CD4-positive, alpha-beta T cell (primary cell): ENCODE measurements around the gene ERCC2. TPM values are rescaled to one million over a fixed set of nuclear protein-coding genes. Genes with fewer than 3 reads are reported as not detected.
A peak's percentile ranks its signal among the peaks of the same experiment; 100 is the strongest.

Experiments
- ATAC-seq: fragments of 200-7000 bp; cut with Tn5 transposase; one replicate; pipeline ENCODE4 v1.10.0; 2022; ENCODE audit warnings: mild to moderate bottlenecking; ENCODE audit not compliant: poor library complexity
- CTCF ChIA-PET: fragments of 350-600 bp; sonication (Branson Sonifier 250); formaldehyde crosslinking; loops from one replicate; lab custom pipeline; 2021; ENCODE audit warnings: antibody characterized with exemption, inconsistent platforms; lab: Charles Lee
- POLR2A ChIA-PET: fragments of 350-600 bp; sonication (Branson Sonifier 250); formaldehyde crosslinking; loops from one replicate; lab custom pipeline; 2021; ENCODE audit warnings: antibody characterized with exemption, inconsistent platforms; lab: Charles Lee
- DNase-seq, 14 experiments: peaks; one replicate each; pipeline ENCODE4 v3.0.0-alpha.2; 2013 to 2020; ENCODE audit warnings: mixed read lengths in 2 of 14
- H3K27ac ChIP-seq, 2 donors: one replicate each; pipeline versions ENCODE4 v1.5.1 to v1.7.0; 2013; ENCODE audit warnings: low read length in 2 of 2, low read depth in 1 of 2, mild to moderate bottlenecking in 1 of 2
- H3K27me3 ChIP-seq, 2 experiments: 1 replicate in 1 of 2; 2 replicates in 1 of 2; pipeline versions ENCODE4 v1.6.1 to v1.7.0; 2013; ENCODE audit warnings: low read length in 2 of 2, control low read depth in 1 of 2, mild to moderate bottlenecking in 1 of 2, moderate library complexity in 1 of 2; ENCODE audit not compliant: insufficient read depth in 2 of 2, control insufficient read depth in 1 of 2
- H3K36me3 ChIP-seq: one replicate; pipeline ENCODE4 v1.6.1; 2013; ENCODE audit warnings: low read length, control low read depth; ENCODE audit not compliant: insufficient read depth
- H3K4me1 ChIP-seq: one replicate; pipeline ENCODE4 v1.6.1; 2013; ENCODE audit warnings: low read length, control low read depth; ENCODE audit not compliant: insufficient read depth
- H3K4me3 ChIP-seq: one replicate; pipeline ENCODE4 v1.5.1; 2013; ENCODE audit warnings: mild to moderate bottlenecking, low read length, moderate library complexity
- H3K9me3 ChIP-seq, 2 experiments: 1 replicate in 1 of 2; 2 replicates in 1 of 2; pipeline versions ENCODE4 v1.6.1 to v1.7.0; 2013; ENCODE audit warnings: low read length in 2 of 2, mild to moderate bottlenecking in 2 of 2, control low read depth in 1 of 2, moderate library complexity in 1 of 2; ENCODE audit not compliant: control insufficient read depth in 1 of 2, insufficient read depth in 1 of 2
- H3K27ac Mint-ChIP-seq: one replicate; pipeline ENCODE4 v1.8.0; 2020; ENCODE audit warnings: mixed read lengths
- H3K27me3 Mint-ChIP-seq: one replicate; pipeline ENCODE4 v1.8.0; 2021; ENCODE audit warnings: mixed read lengths
- H3K36me3 Mint-ChIP-seq: one replicate; pipeline ENCODE4 v1.8.0; 2021; ENCODE audit warnings: low read depth, mixed read lengths
- H3K4me1 Mint-ChIP-seq: one replicate; pipeline ENCODE4 v1.8.0; 2021; ENCODE audit warnings: low read depth, mixed read lengths
- H3K4me3 Mint-ChIP-seq: one replicate; pipeline ENCODE4 v1.8.0; 2020; ENCODE audit warnings: mild to moderate bottlenecking, mixed read lengths
- H3K9me3 Mint-ChIP-seq: one replicate; pipeline ENCODE4 v1.8.0; 2020; ENCODE audit warnings: mixed read lengths
- CTCF ChIP-seq: fragments of 200-600 bp; IDR thresholded peaks from one replicate; pipeline ENCODE4 v1.8.0; 2022; ENCODE audit warnings: antibody characterized with exemption, mild to moderate bottlenecking
- intact Hi-C, 2 experiments: fragments of 100-400 bp; cut with DNase I in 1 of 2; cut with micrococcal nuclease in 1 of 2; formaldehyde crosslinking; loops; one replicate each; pipeline versions ENCODE4 v1.15.1 to v1.9.0; 2023 to 2025; cut with DNase I, micrococcal nuclease
- total RNA-seq, 174 experiments: library from RNA in 2 of 174; stranded (reverse) in 2 of 174; gene quantifications; one replicate each; pipeline ENCODE4 v1.2.3 and lab custom pipeline; 2021 to 2026

Gene ERCC2
- total RNA-seq, 2 experiments from 2014 or later: 8.7 to 9.6 TPM

DNA sequence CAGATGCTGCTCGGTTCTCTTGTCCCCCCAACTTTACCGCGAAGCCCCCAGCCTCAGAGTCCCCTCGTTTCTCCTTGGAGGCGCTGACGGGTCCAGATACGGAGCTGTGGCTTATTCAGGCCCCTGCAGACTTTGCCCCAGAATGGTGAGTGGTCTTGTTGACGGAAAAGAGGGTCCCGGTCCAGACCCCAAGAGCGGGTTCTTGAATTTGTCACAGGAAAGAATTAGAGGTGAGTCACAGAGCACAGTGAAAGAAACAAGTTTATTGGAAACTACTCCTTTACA, 36.7 kb upstream of the ERCC2 start:
- intact Hi-C loops: loop anchor here (2.0 to 10.0 kb wide), 4 partner anchors 18 to 458 kb away; partner anchors contain the start of genes ERCC2 (in 2 of the 2), FOXA3 (in 1 of the 2), MARK4 (in 1 of the 2) and SYMPK (in 1 of the 2)
- Mint-ChIP-seq H3K36me3 (peaks cover 12% of the 10 kb centered on the region), H3K4me1 (peaks cover 40% of the 10 kb centered on the region), H3K27ac (no peak overlapping the region), H3K27me3 (peaks cover 37% of the 10 kb centered on the region), H3K9me3 (no peaks in the 10 kb centered on the region), H3K4me3 (peak overlapping the region; percentile 97)
- peaks cover 0 to 6% of the 10 kb centered on the region in 2 experiments for H3K9me3 ChIP-seq
- ChIA-PET CTCF (interaction anchor here (1.2 to 1.5 kb wide), 2 partner anchors 33 to 72 kb away, joined by 3 to 8 read pairs; no protein-coding TSS in a partner anchor), POLR2A (interaction anchor here (1.5 kb wide), 1 partner anchor 72 kb away, joined by 6 read pairs; no protein-coding TSS in a partner anchor)
- DNase-seq (no peak), ATAC-seq (no peak)
- TF ChIP-seq CTCF: no peak
- H3K4me3 ChIP-seq: peak overlapping the region; percentile 67
- H3K36me3 ChIP-seq: no peaks in the 10 kb centered on the region
- peaks cover 45% of the 10 kb centered on the region for H3K4me1 ChIP-seq
- peaks cover 27% of the 10 kb centered on the region in 2 experiments for H3K27me3 ChIP-seq
- H3K27ac ChIP-seq: no peak overlapping the region

GRCh38 chr19:45406226-45407090, 36.1 kb upstream of the ERCC2 start, which contains the start of gene POLR1G:
POLR1G (plus strand) TSS chr19:45406644; CDS start chr19:45406697, 53 bp downstream.
- CTCF ChIA-PET: interaction anchor here (1.0 to 1.5 kb wide), 3 partner anchors 33 to 79 kb away, joined by 3 to 8 read pairs (median 4); no protein-coding TSS in a partner anchor
- H3K4me3 Mint-ChIP-seq: peak within 1 kb of the TSS; percentile 97
- H3K27me3 Mint-ChIP-seq: peaks cover 42% of the 10 kb centered on the region
- H3K9me3 Mint-ChIP-seq: no peaks in the 10 kb centered on the region
- peak within 1 kb of the TSS; percentile 79 for H3K27ac Mint-ChIP-seq
- ATAC-seq: peak; percentile 76
- H3K4me1 Mint-ChIP-seq: peaks cover 40% of the 10 kb centered on the region
- peaks cover 45% of the 10 kb centered on the region for H3K4me1 ChIP-seq
- peak within 1 kb of the TSS; percentile 67 for H3K4me3 ChIP-seq
- DNase-seq: peak; percentile 59 to 87 (median 70)
- H3K27ac ChIP-seq: peak within 1 kb of the TSS; percentile 70 to 86
- no peaks in the 10 kb centered on the region for H3K36me3 ChIP-seq
- intact Hi-C loops: loop anchor here (2.0 to 10.0 kb wide), 4 partner anchors 18 to 458 kb away; partner anchors contain the start of genes ERCC2 (in 2 of the 2), FOXA3 (in 1 of the 2), MARK4 (in 1 of the 2) and SYMPK (in 1 of the 2)
- H3K36me3 Mint-ChIP-seq: peaks cover 12% of the 10 kb centered on the region
- no peak for TF ChIP-seq CTCF
- H3K9me3 ChIP-seq: peaks cover 0 to 6% of the 10 kb centered on the region in 2 experiments
- H3K27me3 ChIP-seq: peaks cover 27% of the 10 kb centered on the region in 2 experiments
- POLR2A ChIA-PET: interaction anchor here (1.0 to 1.5 kb wide), 2 partner anchors 18 to 72 kb away, joined by 3 to 6 read pairs; no protein-coding TSS in a partner anchor

DNA sequence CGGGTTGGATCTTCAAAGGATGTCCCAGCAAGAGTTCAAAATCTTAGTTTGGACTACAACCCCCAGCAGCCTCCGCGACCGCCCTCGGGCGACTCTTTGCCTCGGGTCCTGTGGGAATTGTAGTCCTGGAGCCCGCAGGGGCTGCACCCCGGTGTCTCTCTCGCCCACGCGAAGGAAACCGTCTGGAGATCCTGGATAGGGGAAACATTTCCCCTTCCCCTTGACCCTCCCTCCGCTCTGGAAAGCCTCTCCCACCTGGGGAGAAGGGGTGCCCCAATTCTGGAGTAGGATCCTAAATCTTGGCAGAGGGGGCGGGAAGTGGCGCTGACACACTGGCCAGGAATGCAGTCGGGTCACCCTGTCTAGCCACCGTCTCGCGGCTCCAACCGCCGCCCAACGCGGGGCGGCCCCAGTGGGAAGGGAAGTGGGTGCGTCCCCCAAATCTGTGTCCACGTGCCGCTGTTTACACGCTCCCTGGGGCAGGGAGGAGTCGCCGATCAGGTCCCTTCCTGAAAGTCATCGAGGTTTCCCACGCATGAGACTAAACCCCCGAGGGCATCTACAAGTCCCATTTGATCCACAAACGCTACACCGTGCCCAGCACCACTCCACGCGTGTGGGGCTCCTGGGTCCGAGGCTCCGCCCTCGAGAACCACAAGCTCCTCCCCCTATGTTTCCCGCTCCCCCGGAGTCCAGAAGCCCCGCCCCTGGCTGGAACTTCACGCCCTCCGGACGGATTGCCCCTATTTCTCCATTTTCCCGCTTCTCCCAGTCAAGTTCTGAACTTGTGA, 35.3 kb upstream of the ERCC2 start:
- ATAC-seq (peak; percentile 71), DNase-seq (peak; percentile 68 to 90 (median 80))
- peaks cover 27% of the 10 kb centered on the region in 2 experiments for H3K27me3 ChIP-seq
- intact Hi-C loops: loop anchor here (2.0 to 10.0 kb wide), 5 partner anchors 19 to 459 kb away; partner anchors contain the start of genes ERCC2 (in 2 of the 2), FOXA3 (in 1 of the 2), MARK4 (in 1 of the 2) and SYMPK (in 1 of the 2)
- peak overlapping the region; percentile 70 to 86 for H3K27ac ChIP-seq
- H3K9me3 ChIP-seq: peaks cover 0 to 6% of the 10 kb centered on the region in 2 experiments
- H3K27me3 Mint-ChIP-seq: peaks cover 44% of the 10 kb centered on the region
- H3K27ac Mint-ChIP-seq: peak overlapping the region; percentile 79
- no peaks in the 10 kb centered on the region for H3K9me3 Mint-ChIP-seq
- H3K4me3 ChIP-seq: peak overlapping the region; percentile 67
- peak overlapping the region; percentile 97 for H3K4me3 Mint-ChIP-seq
- POLR2A ChIA-PET: interaction anchor here (1.0 kb wide), 1 partner anchor 19 kb away, joined by 3 read pairs; no protein-coding TSS in a partner anchor
- H3K36me3 Mint-ChIP-seq: peaks cover 12% of the 10 kb centered on the region
- peaks cover 45% of the 10 kb centered on the region for H3K4me1 ChIP-seq
- no peaks in the 10 kb centered on the region for H3K36me3 ChIP-seq
- H3K4me1 Mint-ChIP-seq: peaks cover 40% of the 10 kb centered on the region
- TF ChIP-seq CTCF: no peak
- CTCF ChIA-PET: interaction anchor here (1.0 to 1.7 kb wide), 2 partner anchors 80 to 153 kb away, joined by 4 to 5 read pairs; no protein-coding TSS in a partner anchor
